A549 (cell line): ENCODE results near the gene SERHL2.

Experiments
- BCL3 ChIP-seq: fragments of >200 bp; sonication (Bioruptor Twin); formaldehyde crosslinking; IDR thresholded peaks from 3 replicates; pipeline ENCODE4 v1.6.1; 2016
- CHD4 ChIP-seq: fragments of 200-600 bp; sonication (generic); IDR thresholded peaks from 2 replicates; pipeline ENCODE4 v1.6.1; 2016; ENCODE audit warnings: antibody characterized with exemption, mild to moderate bottlenecking, borderline replicate concordance
- CTCF ChIP-seq: fragments of >200 bp; sonication (Bioruptor Twin); formaldehyde crosslinking; IDR thresholded peaks from 3 replicates; pipeline ENCODE4 v1.5.1; 2016
- EP300 ChIP-seq, 2 experiments: fragments of >200 bp; sonication (Bioruptor Twin); formaldehyde crosslinking; IDR thresholded peaks; 2 replicates in 1 of 2; 3 replicates in 1 of 2; pipeline ENCODE4 v1.6.1; 2016 to 2017
- ESRRA ChIP-seq: fragments of 150-350 bp; IDR thresholded peaks from 2 replicates; pipeline ENCODE4 v1.6.1; 2014; ENCODE audit warnings: mild to moderate bottlenecking, low read length, borderline replicate concordance
- HDAC2 ChIP-seq: fragments of 200-600 bp; sonication (generic); IDR thresholded peaks from 2 replicates; pipeline ENCODE4 v1.6.1; 2016
- JUN ChIP-seq, 2 experiments: fragments of >200 bp; sonication (Bioruptor Twin); formaldehyde crosslinking; IDR thresholded peaks; 2 replicates in 1 of 2; 3 replicates in 1 of 2; pipeline ENCODE4 v1.6.1; 2016 to 2017
- POLR2A ChIP-seq: IDR thresholded peaks from 2 replicates; pipeline ENCODE4 v1.6.1; 2012; ENCODE audit warnings: mild to moderate bottlenecking, low read length
- RCOR1 ChIP-seq: fragments of 150-350 bp; IDR thresholded peaks from 2 replicates; pipeline ENCODE4 v1.6.1; 2014; ENCODE audit warnings: antibody characterized with exemption, low read length, low read depth
- ZNF302 ChIP-seq: fragments of 250-450 bp; sonication (Bioruptor Pico); IDR thresholded peaks from 2 replicates; pipeline ENCODE4 v1.9.0; 2021; ENCODE audit warnings: inconsistent platforms, mild to moderate bottlenecking, moderate library complexity
- TF ChIP-seq, protein P1 (sequence below): fragments of 200-600 bp; sonication (generic); IDR thresholded peaks from 2 replicates; pipeline ENCODE4 v1.6.1; 2016; ENCODE audit warnings: antibody characterized with exemption, mild to moderate bottlenecking, moderate library complexity
- TF ChIP-seq, protein P2 (sequence below): IDR thresholded peaks from 2 replicates; pipeline ENCODE4 v1.6.1; 2012; ENCODE audit warnings: low read depth, borderline replicate concordance
- TF ChIP-seq, protein P3 (sequence below): fragments of 450-650 bp; IDR thresholded peaks from 2 replicates; pipeline ENCODE4 v1.6.1; 2014; ENCODE audit warnings: antibody characterized with exemption

GRCh38 chr22:42521228-42521546 is 32.6 kb upstream of the SERHL2 start:
- TF ChIP-seq CTCF, result no peak
- TF ChIP-seq RCOR1, result no peak
- TF ChIP-seq ESRRA, result no peak
- TF ChIP-seq JUN (IDR thresholded peaks at IDR 0.05), result no peak
- no peak for TF ChIP-seq CHD4
- TF ChIP-seq, protein P1, sequence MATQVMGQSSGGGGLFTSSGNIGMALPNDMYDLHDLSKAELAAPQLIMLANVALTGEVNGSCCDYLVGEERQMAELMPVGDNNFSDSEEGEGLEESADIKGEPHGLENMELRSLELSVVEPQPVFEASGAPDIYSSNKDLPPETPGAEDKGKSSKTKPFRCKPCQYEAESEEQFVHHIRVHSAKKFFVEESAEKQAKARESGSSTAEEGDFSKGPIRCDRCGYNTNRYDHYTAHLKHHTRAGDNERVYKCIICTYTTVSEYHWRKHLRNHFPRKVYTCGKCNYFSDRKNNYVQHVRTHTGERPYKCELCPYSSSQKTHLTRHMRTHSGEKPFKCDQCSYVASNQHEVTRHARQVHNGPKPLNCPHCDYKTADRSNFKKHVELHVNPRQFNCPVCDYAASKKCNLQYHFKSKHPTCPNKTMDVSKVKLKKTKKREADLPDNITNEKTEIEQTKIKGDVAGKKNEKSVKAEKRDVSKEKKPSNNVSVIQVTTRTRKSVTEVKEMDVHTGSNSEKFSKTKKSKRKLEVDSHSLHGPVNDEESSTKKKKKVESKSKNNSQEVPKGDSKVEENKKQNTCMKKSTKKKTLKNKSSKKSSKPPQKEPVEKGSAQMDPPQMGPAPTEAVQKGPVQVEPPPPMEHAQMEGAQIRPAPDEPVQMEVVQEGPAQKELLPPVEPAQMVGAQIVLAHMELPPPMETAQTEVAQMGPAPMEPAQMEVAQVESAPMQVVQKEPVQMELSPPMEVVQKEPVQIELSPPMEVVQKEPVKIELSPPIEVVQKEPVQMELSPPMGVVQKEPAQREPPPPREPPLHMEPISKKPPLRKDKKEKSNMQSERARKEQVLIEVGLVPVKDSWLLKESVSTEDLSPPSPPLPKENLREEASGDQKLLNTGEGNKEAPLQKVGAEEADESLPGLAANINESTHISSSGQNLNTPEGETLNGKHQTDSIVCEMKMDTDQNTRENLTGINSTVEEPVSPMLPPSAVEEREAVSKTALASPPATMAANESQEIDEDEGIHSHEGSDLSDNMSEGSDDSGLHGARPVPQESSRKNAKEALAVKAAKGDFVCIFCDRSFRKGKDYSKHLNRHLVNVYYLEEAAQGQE, result no peak
- no peak for TF ChIP-seq POLR2A
- no peak for TF ChIP-seq EP300 (IDR thresholded peaks at IDR 0.05)
- TF ChIP-seq, protein P2, sequence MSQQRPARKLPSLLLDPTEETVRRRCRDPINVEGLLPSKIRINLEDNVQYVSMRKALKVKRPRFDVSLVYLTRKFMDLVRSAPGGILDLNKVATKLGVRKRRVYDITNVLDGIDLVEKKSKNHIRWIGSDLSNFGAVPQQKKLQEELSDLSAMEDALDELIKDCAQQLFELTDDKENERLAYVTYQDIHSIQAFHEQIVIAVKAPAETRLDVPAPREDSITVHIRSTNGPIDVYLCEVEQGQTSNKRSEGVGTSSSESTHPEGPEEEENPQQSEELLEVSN, result no peak
- TF ChIP-seq, protein P3, sequence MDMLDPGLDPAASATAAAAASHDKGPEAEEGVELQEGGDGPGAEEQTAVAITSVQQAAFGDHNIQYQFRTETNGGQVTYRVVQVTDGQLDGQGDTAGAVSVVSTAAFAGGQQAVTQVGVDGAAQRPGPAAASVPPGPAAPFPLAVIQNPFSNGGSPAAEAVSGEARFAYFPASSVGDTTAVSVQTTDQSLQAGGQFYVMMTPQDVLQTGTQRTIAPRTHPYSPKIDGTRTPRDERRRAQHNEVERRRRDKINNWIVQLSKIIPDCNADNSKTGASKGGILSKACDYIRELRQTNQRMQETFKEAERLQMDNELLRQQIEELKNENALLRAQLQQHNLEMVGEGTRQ, result no peak
- TF ChIP-seq ZNF302, result no peak
- TF ChIP-seq HDAC2, result no peak
- no peak for TF ChIP-seq BCL3
